Stimulated activated CD8-positive, alpha-beta memory T cell treated with anti-CD3 and anti-CD28 coated beads, Interleukin-15, amount 100 ng/mL, for 4 hours (primary cell): ENCODE results near the gene AP1S3.
"Not testable (repeated sequence)": the region's sequence is repeated elsewhere in the genome, so short reads cannot be mapped to it uniquely, and the experiment has no call there.

Experiments used
- DNase-seq, 2 donors: peaks; one replicate each; pipeline ENCODE4 v3.0.0-alpha.2; 2020; ENCODE audit warnings: low read depth in 2 of 2

AP1S3 gene

DNA sequence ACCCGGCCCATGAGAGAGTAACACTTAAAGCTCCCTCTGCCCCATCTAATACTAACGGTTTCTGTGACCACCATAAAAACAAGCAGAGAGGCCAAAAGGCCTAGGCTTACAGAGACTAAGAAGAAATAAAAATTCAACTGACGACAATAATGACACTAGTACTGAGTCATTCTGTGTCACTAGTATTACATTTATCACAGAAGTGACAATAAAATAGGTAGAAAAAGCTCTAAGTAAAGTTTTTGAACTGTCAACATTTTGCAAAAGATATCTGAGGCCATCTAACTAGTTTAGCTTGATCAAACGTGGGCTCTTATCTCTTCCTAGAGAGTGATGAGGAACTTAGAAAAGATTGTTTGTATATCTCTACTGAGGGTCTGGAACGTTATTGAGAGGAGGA is 35.6 kb downstream of the AP1S3 start:
- DNase-seq: no peak

DNA sequence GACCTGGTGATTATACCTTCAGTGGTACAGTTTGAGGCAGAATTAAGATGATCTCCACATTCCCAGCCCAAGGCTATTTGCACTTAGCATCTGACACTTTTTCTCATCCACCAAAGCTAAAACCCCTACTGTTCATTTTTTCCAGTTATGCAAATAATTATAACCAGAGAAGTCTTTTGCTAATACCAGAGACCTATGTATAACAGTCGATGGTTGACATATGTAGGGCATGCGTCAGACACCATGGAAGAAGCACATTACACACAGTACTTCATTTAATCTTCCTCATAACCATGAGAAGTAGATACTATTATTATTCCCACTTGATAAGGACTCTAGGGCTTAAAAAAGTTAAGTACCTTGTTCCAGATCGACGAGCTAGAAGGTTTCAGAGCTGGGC is 36.5 kb downstream of the AP1S3 start:
- DNase-seq: no peak

- no peak for DNase-seq
These were observed 39.3 kb downstream of the AP1S3 start for GRCh38 chr2:223797811-223798721.

DNA sequence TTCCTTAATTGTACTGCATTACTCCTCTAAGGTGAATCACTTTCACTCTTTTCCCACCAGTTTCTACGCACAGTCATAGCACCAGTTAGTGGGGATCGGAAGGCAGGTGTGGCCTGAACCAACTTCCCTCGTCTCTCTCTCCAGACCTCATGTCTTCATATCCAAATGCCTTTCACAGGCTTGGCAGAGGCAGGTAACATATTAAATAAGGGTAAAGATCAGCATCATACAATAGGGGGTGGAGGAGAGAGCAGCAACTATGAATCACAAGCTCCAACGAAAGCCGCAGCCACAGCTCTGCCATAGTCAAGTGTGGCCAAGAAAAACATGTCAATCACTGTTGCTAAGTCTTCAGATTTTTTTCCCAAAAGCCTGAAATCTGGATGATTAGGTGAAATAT is 40.3 kb downstream of the AP1S3 start:
- DNase-seq: no peak

DNA sequence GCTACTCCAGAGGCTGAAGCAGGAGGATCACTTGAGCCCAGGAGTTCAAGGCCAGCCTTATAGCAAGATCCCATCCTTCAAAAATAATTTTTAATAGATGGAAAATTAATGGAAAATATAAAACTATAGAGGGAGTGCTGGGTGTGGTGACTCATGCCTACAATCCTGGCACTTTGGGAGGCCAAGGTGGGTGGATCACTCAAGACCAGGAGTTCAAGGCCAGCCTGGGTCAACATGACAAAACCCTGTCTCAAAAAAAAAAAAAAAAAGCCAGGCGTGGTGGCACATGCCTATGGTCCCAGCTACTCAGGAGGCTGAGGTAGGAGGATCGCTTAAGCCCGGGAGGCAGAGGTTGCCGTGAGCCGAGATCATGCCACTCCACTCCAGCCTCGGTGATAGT is 48.0 kb downstream of the AP1S3 start:
- DNase-seq: no peak

DNA sequence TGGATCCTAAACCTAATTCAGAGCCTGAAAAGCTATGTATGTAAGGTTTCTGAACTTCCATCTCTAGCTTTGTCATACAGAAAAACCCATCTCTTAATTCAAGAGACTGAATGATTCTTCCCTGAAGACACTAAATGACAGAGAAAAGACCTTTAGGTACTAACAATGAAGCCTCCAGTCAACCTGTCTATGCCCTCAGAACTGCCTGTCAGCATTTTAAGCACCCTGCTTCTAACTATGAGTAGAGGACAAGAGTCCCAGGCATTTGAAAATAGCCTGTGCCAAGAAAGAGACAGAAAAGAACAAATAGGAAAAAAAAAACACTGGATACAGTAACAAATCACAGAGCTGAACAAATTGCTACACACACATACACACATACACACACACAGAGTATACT is 48.6 kb downstream of the AP1S3 start:
- no peak for DNase-seq

DNA sequence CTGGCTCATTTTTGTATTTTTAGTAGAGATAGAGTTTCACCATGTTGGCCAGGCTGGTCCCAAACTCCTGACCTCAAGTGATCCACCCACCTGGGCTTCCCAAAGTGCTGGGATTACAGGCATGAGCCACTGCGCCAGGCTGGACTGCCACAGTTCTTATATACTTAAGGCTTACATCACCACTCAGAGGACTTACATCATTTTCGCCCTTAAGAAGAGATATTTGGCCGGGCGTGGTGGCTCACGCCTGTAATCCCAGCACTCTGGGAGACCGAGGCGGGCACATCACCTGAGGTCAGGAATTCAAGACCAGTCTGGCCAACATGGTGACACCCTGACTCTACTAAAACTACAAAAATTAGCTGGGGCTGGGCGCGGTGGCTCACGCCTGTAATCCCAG is 49.3 kb downstream of the AP1S3 start:
- DNase-seq: not testable (repeated sequence)

- DNase-seq: no peak
These were observed 50.0 kb downstream of the AP1S3 start for GRCh38 chr2:223787358-223787757.

GRCh38 chr2:223786943-223787342 is 50.4 kb downstream of the AP1S3 start:
- no peak for DNase-seq

- DNase-seq: no peak
These were observed 51.1 kb downstream of the AP1S3 start for GRCh38 chr2:223786236-223786635.

- DNase-seq: no peak
These were observed 53.1 kb downstream of the AP1S3 start for GRCh38 chr2:223784221-223784772.

DNA sequence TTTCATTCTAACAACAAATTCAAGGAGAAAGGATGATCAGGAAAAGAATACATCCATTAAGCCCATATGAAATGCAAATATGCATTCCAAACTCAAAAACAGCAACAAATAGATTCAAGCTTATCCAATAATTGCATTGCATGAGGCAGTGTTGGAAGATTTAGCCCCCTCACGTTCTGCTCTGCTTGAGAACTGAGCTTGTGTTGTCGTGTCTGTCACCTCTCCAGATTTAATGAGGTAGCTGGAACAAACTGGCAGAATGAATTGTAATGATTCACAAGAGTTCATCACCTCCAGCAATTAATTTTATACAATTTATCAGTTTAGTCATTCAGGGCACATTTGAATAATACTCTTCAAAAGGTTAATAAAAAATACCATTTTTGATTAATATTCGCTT is 54.8 kb downstream of the AP1S3 start:
- no peak for DNase-seq

DNA sequence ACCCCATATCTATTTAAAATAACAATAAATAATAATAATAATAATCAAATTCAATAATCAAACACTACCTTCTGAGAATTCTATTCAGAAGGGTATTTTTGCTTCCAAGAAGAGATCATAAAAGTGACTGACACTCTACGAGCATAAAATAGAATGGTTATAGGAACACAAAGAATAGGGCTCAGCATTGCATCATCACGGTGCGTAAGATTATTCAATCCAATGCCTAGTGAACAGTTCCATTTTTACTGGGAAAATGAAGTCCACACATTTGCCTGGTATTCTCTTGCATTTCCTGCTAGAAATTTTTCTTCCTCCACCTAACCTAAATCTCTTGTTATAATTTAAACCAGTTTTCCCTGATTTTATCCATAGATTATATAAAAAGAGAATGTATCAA is 55.8 kb downstream of the AP1S3 start:
- no peak for DNase-seq

GRCh38 chr2:223779877-223780276 is 57.5 kb downstream of the AP1S3 start:
- DNase-seq: peak in 1 of 2 donors; percentile 15

DNA sequence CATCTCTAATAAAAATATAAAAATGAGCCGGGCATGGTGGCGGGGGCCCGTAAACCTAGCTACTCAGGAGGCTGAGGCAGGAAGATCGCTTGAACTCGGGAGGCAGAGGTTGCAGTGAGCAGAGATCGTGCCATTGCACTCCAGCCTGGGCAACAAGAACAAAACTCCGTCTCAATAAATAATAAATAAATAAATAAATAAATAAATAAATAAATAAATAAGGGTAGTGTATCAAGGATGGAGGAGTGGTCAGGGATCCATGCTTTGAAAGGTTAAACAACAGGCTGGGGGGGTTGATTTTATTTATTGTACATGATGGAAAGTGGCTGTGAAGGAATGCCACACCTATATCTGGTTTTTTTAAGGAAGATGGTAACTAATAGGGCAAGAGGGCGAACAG is 63.2 kb downstream of the AP1S3 start:
- no peak for DNase-seq

DNA sequence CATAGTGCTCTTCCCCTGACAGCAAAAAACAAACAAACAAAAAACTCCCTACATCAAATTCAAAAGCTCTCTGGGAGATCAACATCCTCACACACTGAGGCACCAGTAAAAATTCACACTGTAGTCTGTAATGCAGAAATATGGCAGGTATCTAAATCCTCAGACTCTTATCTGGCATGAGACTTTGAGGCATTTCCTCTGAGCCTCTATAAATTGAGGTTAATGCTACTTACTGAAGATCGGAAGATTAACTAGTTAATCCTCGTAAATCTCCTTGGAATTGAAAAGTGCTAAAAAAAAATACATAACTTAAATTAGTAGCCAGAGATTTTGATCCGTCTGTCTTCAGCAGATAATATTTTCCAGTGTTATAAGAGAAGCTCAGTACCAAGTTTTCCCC is 65.0 kb downstream of the AP1S3 start:
- DNase-seq: no peak

DNA sequence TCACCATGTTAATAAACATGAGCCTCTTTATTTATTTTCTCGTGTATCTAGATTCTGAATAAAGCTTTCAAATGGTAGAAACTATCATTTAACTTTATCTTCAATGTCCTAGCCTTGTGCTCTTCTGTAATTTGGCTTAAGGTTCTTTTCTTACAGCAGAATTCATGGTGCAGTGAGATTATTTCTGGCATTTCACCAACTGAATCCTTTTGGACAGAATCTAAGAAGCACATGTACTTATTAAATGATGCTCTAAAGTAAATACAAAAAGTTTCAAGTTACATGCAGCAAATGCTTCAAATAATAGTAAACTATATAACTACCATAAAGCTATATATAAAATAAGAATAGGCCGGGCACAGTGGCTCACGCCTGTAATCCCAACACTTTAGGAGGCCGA is 65.9 kb downstream of the AP1S3 start:
- no peak for DNase-seq

DNA sequence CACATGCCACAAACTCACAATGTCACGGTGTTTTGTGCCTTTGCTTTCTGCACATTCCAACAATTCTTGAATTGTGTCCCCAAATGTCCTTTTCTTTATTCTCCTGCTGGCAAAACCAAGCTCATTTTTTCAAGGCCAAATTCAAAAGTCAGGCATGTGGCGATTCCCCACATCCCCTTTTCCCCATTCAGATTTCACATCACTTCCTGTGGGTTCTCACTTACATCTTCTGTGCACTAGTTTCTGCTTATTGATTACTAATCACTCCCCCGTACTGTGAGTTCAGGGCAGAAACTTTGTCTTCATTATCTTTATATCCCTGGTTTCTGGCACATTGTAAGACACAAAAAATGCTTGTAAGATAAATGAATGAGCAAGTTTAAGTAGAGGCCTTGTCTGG is 69.2 kb downstream of the AP1S3 start:
- DNase-seq: no peak

DNA sequence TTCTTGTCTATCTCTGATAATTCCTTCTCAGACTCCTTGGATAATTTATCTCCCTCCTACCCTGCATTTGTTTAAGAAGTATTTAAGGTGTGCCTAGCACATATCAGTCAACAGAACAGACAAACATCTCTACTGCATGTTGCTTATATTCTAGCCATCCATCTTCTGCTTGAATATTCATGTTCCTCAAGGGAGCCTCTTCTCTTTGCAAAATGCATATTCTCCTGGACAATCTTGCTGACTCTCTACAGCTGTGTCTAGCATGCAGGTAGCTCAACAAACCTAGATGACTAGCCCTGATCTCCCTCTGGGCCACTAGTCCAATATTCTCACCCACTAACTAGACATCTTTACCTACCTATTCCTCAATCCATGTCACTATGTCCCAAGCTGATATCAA is 70.0 kb downstream of the AP1S3 start:
- no peak for DNase-seq

GRCh38 chr2:223765221-223765785 is 72.1 kb downstream of the AP1S3 start:
- DNase-seq: no peak

- DNase-seq: no peak
These were observed 72.6 kb downstream of the AP1S3 start for GRCh38 chr2:223764796-223765195.

- no peak for DNase-seq
These were observed 74.5 kb downstream of the AP1S3 start for GRCh38 chr2:223762853-223763252.

GRCh38 chr2:223761746-223762145 is 75.6 kb downstream of the AP1S3 start:
- DNase-seq: not testable (repeated sequence)
